ENCODE measurements around the gene RIMS4. TPM values are rescaled to one million over a fixed set of nuclear protein-coding genes. Genes with fewer than 3 reads are reported as not detected.

The RIMS4 gene
- total RNA-seq, 1 donor from 2014 or later: 6.1 TPM

DNA sequence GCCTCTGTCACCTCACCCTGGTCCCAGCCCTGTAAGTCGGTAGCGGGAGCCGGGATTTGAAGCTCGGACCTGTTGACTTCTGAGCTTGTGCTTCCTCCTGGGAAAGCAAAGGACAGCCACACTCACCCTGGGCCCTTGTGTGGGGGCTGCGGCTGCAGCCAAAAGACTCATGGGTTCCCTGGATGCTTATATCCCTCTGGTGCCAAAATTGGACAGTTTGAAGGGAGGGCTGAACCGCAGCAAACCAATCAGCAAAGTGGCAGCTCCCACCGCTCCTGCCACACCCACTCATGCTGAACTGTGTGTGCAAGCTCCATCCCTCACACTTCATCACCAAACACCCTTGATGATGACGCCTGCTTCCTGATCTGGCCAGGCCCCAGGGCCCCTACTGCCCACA is 99.1 kb downstream of the RIMS4 start:
- DNase-seq (ENCODE audit: low read depth, low spot score): no peak
- H3K36me3 Mint-ChIP-seq (ENCODE audit: low read depth): no peaks in the 10 kb centered on the region
- no peak overlapping the region for H3K27ac Mint-ChIP-seq (ENCODE audit: unreplicated experiment)
- TF ChIP-seq, protein P1, sequence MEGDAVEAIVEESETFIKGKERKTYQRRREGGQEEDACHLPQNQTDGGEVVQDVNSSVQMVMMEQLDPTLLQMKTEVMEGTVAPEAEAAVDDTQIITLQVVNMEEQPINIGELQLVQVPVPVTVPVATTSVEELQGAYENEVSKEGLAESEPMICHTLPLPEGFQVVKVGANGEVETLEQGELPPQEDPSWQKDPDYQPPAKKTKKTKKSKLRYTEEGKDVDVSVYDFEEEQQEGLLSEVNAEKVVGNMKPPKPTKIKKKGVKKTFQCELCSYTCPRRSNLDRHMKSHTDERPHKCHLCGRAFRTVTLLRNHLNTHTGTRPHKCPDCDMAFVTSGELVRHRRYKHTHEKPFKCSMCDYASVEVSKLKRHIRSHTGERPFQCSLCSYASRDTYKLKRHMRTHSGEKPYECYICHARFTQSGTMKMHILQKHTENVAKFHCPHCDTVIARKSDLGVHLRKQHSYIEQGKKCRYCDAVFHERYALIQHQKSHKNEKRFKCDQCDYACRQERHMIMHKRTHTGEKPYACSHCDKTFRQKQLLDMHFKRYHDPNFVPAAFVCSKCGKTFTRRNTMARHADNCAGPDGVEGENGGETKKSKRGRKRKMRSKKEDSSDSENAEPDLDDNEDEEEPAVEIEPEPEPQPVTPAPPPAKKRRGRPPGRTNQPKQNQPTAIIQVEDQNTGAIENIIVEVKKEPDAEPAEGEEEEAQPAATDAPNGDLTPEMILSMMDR (conservative IDR thresholded peaks at IDR 0.05): no peak
- H3K4me1 Mint-ChIP-seq: no peaks in the 10 kb centered on the region
- H3K9me3 Mint-ChIP-seq: no peaks in the 10 kb centered on the region
- no peaks in the 10 kb centered on the region for H3K27me3 Mint-ChIP-seq (ENCODE audit: low read depth)
- no peak overlapping the region for H3K4me3 Mint-ChIP-seq

DNA sequence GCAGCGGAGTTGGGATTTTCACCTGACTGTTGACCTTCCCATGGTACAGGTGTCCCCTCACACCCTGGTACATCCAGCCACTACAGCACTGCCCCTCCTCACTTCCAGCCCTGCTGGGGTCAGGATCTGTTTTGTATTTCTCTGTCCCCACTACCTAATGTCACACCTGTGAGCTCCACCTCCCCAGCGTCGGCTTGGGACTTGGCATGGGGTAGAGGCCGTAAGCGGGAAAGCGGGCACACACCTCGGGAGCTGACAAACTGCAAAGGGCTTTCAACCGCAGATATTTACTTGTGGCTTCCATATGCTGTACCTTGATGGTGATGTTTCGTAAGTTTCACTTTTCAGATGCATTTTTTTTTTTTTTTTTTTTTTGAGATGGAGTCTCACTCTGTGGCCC is 100.5 kb downstream of the RIMS4 start:
- Mint-ChIP-seq H3K27me3 (ENCODE audit: low read depth) (peaks cover 2% of the 10 kb centered on the region), H3K27ac (ENCODE audit: unreplicated experiment) (no peak overlapping the region), H3K9me3 (no peaks in the 10 kb centered on the region), H3K4me1 (no peaks in the 10 kb centered on the region), H3K36me3 (ENCODE audit: low read depth) (no peaks in the 10 kb centered on the region), H3K4me3 (no peak overlapping the region)
- DNase-seq (ENCODE audit: low read depth, low spot score): no peak
- TF ChIP-seq, protein P1 (conservative IDR thresholded peaks at IDR 0.05): no peak

DNA sequence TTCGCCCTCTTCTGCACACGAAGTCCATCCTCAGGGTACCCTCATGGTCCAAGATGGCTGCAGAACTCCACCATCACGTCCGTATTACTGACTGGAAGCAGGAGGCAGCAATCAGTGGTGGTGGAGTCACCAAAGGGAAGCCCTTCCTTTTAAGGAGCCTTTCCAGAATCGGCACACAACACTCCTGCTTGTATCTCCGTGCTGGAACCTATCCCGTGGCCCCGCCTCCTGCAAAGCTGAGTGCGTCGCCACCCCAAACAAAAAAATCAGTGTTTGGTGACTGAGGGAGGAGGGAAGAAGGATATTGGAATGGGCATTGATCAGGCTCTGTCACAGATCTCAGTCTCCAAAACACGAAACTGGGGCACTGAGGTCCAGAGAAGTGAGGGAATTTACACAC is 101.0 kb downstream of the RIMS4 start:
- H3K4me1 Mint-ChIP-seq: no peaks in the 10 kb centered on the region

DNA sequence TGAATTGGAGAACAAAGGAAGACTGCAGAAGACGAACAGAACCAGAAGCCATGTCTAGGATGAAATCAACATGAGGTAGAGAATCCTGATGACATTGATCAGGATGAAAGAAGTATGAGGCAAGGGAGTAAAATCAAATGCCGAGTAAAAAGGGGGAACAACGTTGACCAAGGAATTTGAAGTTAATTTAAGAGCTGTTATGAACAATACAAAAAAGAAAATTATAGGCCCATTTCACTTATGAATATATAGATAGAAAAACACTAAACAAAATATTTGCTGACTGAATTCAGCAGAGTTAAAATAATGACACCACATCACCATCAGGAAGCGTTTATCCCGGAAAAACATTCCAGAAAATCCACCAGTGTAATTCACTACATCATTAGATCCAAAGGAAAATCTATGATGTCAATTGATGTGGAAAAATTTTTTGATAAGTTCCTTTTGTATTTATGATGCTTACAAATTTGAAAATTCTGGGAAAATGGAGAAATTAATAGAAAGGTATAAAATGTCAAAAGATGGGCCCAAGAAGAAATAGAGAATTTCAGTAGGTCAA is 103.2 kb downstream of the RIMS4 start:
- DNase-seq (ENCODE audit: low read depth, low spot score): no peak
- TF ChIP-seq, protein P1 (conservative IDR thresholded peaks at IDR 0.05): no peak
- Mint-ChIP-seq H3K4me3 (no peak overlapping the region), H3K27me3 (ENCODE audit: low read depth) (peaks cover 2% of the 10 kb centered on the region), H3K27ac (ENCODE audit: unreplicated experiment) (no peak overlapping the region), H3K9me3 (no peaks in the 10 kb centered on the region), H3K4me1 (no peaks in the 10 kb centered on the region), H3K36me3 (ENCODE audit: low read depth) (no peaks in the 10 kb centered on the region)

More for the DNA sequence above, 101.0 kb downstream of the RIMS4 start:
- no peak for DNase-seq (ENCODE audit: low read depth, low spot score)
- H3K36me3 Mint-ChIP-seq (ENCODE audit: low read depth): no peaks in the 10 kb centered on the region
- H3K27ac Mint-ChIP-seq (ENCODE audit: unreplicated experiment): no peak overlapping the region
- H3K4me3 Mint-ChIP-seq: no peak overlapping the region
- peaks cover 2% of the 10 kb centered on the region for H3K27me3 Mint-ChIP-seq (ENCODE audit: low read depth)
- H3K9me3 Mint-ChIP-seq: no peaks in the 10 kb centered on the region
- TF ChIP-seq, protein P1 (conservative IDR thresholded peaks at IDR 0.05): no peak

DNA sequence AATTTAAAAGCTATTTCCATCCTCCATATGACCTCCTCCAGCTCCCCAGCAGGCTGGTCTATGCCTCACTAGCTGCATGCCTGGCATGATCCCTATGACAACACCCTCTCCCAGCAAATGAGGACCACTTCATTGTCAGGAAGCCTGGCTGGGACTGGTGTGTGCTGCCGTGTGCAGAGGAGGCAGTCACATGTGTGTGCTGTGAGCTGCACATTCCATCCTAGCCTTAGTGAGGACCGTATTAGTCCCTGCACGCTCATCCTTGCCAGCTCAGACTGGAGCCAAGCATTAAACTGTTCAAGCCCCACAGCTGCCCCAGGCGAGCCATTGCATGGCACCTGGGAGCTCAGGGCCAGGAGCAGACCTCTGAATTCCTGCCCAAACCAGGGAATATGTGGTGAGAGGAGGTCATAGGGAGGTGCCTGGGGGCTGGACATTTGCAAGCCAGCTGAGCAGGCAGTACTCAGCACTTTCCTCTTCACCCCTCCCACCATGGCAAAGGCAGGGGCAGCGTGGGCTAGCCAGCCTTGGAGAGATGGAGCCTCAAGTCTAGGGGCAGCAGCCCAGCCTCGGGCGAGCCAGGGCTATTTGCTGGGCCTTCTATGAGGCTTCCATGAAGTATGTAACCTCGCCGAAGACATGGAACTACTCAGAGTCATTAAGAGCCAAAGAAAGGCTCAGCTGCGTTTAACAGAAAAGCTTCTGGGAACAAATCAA is 103.9 kb downstream of the RIMS4 start:
- H3K4me1 Mint-ChIP-seq: peaks cover 5% of the 10 kb centered on the region
- no peaks in the 10 kb centered on the region for H3K9me3 Mint-ChIP-seq
- TF ChIP-seq, protein P1 (conservative IDR thresholded peaks at IDR 0.05): no peak
- no peak for DNase-seq (ENCODE audit: low read depth, low spot score)
- H3K27me3 Mint-ChIP-seq (ENCODE audit: low read depth): peaks cover 2% of the 10 kb centered on the region
- H3K36me3 Mint-ChIP-seq (ENCODE audit: low read depth): no peaks in the 10 kb centered on the region
- H3K4me3 Mint-ChIP-seq: no peak overlapping the region
- no peak overlapping the region for H3K27ac Mint-ChIP-seq (ENCODE audit: unreplicated experiment)

Data from neural crest cell (in vitro differentiated cells).